Vagina (tissue), 2 donors: ENCODE results near the gene ABLIM1. TPM values are rescaled to one million over a fixed set of nuclear protein-coding genes. Genes with fewer than 3 reads are reported as not detected.

ENCODE experiments used
- DNase-seq, 2 donors: peaks; one replicate each; pipeline ENCODE4 v3.0.0-alpha.2; 2017; ENCODE audit errors: extremely low spot score in 2 of 2
- H3K27ac ChIP-seq: fragments of 200-600 bp; sonication (generic); one replicate; pipeline ENCODE4 v1.5.1; 2019
- H3K27me3 ChIP-seq: fragments of 200-600 bp; sonication (generic); one replicate; pipeline ENCODE4 v1.5.1; 2019
- H3K36me3 ChIP-seq, 2 donors: fragments of 200-600 bp; sonication (generic); one replicate each; pipeline ENCODE4 v1.5.1; 2017 to 2019
- H3K4me1 ChIP-seq: fragments of 200-600 bp; sonication (generic); one replicate; pipeline ENCODE4 v1.5.1; 2019
- H3K4me3 ChIP-seq, 2 donors: fragments of 200-600 bp; sonication (generic); 1 replicate in 1 of 2; 2 replicates in 1 of 2; pipeline ENCODE4 v1.5.1; 2016 to 2019
- H3K9me3 ChIP-seq: fragments of 200-600 bp; sonication (generic); one replicate; pipeline ENCODE4 v1.5.1; 2019
- POLR2A ChIP-seq, 2 donors: fragments of 450-650 bp; IDR thresholded peaks; one replicate each; pipeline ENCODE4 v1.6.1; 2017; ENCODE audit warnings: antibody characterized with exemption in 2 of 2, mild to moderate bottlenecking in 2 of 2, moderate library complexity in 2 of 2
- POLR2AphosphoS5 ChIP-seq, 2 donors: sonication (generic); formaldehyde crosslinking; IDR thresholded peaks; one replicate each; pipeline ENCODE4 v1.9.0; 2017; ENCODE audit warnings: antibody characterized with exemption in 2 of 2, mild to moderate bottlenecking in 2 of 2, low read depth in 1 of 2; ENCODE audit not compliant: insufficient read depth in 1 of 2
- intact Hi-C: fragments of 100-400 bp; cut with DNase I; formaldehyde crosslinking; loops from one replicate; pipeline ENCODE4 v1.15.1; 2023
- total RNA-seq: library from RNA; depleted of rRNA; stranded (reverse); fragments of >200 nt; gene quantifications from one replicate; pipeline ENCODE4 v1.2.3, GENCODE V29; 2016
- TF ChIP-seq, protein P1 (sequence below), 3 experiments: fragments of 450-650 bp in 2 of 3; fragments of 200-600 bp in 1 of 3; sonication (generic) in 1 of 3; IDR thresholded peaks; one replicate each; pipeline ENCODE4 v1.5.1; 2017 to 2019; ENCODE audit warnings: antibody characterized with exemption in 3 of 3, mild to moderate bottlenecking in 2 of 3, moderate library complexity in 2 of 3

ABLIM1 gene
- total RNA-seq, 1 donor from 2014 or later, result 176 TPM

DNA sequence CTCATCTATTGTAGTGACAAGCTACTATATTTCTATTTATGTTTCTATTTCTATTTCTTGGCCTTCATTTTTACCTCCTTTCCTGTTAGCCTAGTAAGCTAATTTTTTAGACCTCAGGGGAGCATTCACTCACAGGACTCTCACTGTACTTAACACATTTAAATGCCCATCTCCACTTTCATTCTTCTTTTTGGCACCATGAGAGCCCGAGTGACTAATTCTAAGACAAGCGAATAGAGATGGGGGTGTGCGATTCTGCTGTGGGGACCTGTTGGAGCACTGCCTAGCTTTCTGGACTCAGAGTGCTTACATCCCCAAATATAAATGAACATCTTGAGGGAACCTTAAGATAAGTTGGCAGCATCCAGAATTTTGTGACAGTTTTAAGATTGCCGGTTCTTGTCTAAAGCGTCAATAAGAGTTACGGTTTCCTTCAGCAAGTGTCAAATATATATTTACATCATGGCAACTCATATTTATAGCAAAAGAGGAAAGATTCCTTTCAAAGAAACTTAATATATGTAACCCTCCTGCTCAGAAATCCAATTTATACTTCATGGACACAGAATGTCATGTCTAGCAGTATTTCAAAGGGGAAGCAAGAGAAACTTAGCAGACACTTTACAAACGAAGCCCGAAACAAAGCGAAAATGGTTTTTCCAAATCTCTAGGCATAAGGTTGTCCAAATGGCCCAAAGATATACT, 199.7 kb downstream of the ABLIM1 start:
- TF ChIP-seq POLR2A (IDR thresholded peaks at IDR 0.05) (no peak), POLR2AphosphoS5 (IDR thresholded peaks at IDR 0.05; ENCODE audit: insufficient read depth in 1 of 2, low read depth in 1 of 2) (no peak)
- TF ChIP-seq, protein P1, sequence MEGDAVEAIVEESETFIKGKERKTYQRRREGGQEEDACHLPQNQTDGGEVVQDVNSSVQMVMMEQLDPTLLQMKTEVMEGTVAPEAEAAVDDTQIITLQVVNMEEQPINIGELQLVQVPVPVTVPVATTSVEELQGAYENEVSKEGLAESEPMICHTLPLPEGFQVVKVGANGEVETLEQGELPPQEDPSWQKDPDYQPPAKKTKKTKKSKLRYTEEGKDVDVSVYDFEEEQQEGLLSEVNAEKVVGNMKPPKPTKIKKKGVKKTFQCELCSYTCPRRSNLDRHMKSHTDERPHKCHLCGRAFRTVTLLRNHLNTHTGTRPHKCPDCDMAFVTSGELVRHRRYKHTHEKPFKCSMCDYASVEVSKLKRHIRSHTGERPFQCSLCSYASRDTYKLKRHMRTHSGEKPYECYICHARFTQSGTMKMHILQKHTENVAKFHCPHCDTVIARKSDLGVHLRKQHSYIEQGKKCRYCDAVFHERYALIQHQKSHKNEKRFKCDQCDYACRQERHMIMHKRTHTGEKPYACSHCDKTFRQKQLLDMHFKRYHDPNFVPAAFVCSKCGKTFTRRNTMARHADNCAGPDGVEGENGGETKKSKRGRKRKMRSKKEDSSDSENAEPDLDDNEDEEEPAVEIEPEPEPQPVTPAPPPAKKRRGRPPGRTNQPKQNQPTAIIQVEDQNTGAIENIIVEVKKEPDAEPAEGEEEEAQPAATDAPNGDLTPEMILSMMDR (IDR thresholded peaks at IDR 0.05), result no peak
- intact Hi-C loops, result no loop called here
- Histone ChIP-seq H3K27me3 (no peaks in the 10 kb centered on the region), H3K27ac (no peak overlapping the region), H3K36me3 (peaks cover 0 to 37% of the 10 kb centered on the region in 2 donors), H3K4me3 (no peak overlapping the region), H3K9me3 (no peaks in the 10 kb centered on the region), H3K4me1 (no peaks in the 10 kb centered on the region)
- DNase-seq, result no peak

DNA sequence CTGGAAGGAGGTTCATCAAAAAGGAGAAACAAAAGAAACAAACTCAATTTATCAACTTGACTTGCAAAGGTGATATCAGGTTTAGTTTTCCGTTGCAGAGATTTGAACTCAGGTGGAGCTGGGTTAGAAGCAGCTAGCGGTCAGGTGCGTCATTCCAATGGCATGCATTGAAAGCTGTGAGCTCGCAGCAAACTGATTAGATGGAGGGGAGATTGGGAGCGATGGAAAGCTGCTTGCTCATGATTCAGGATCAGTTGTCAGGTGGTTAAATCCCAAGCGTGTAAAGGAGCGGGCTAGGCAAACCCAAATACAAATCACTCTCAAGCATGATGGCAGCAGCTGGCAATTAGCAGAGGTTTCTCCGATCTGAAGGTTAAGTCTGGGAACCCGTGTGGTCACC, 204.5 kb downstream of the ABLIM1 start:
- TF ChIP-seq POLR2A (IDR thresholded peaks at IDR 0.05) (no peak), POLR2AphosphoS5 (IDR thresholded peaks at IDR 0.05; ENCODE audit: insufficient read depth in 1 of 2, low read depth in 1 of 2) (no peak)
- TF ChIP-seq, protein P1 (IDR thresholded peaks at IDR 0.05), result no peak
- no peak overlapping the region for H3K27ac ChIP-seq
- intact Hi-C loops, result no loop called here
- H3K36me3 ChIP-seq, result peaks cover 0 to 26% of the 10 kb centered on the region in 2 donors
- H3K9me3 ChIP-seq, result no peaks in the 10 kb centered on the region
- H3K27me3 ChIP-seq, result no peaks in the 10 kb centered on the region
- H3K4me3 ChIP-seq, result no peak overlapping the region
- no peak for DNase-seq
- no peaks in the 10 kb centered on the region for H3K4me1 ChIP-seq

DNA sequence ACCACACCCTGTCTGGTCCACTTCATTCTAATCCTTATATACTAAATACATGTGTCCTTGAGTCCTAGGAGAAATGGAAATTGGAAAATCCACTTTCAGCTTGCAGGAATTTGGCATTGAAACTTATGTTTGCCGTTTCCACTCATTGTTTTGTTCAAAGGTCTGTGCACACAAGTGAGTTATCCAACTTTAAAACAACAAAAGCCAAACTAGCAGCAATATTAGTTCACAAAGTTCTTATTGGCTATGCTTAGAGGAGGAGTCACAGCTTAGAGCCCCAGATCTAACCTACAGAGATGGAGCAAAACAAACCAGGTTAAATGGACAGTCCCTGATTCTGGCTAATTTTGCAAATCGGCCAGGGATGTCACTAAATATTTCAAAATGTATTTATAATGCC, 209.2 kb downstream of the ABLIM1 start:
- DNase-seq, result no peak
- no peaks in the 10 kb centered on the region for H3K27me3 ChIP-seq
- H3K4me1 ChIP-seq, result no peaks in the 10 kb centered on the region
- intact Hi-C loops, result no loop called here
- H3K9me3 ChIP-seq, result no peaks in the 10 kb centered on the region
- TF ChIP-seq, protein P1 (IDR thresholded peaks at IDR 0.05), result no peak
- TF ChIP-seq POLR2AphosphoS5 (IDR thresholded peaks at IDR 0.05; ENCODE audit: insufficient read depth in 1 of 2, low read depth in 1 of 2) (no peak), POLR2A (IDR thresholded peaks at IDR 0.05) (no peak)
- no peak overlapping the region for H3K4me3 ChIP-seq
- peaks cover 0 to 23% of the 10 kb centered on the region in 2 donors for H3K36me3 ChIP-seq
- H3K27ac ChIP-seq, result no peak overlapping the region

DNA sequence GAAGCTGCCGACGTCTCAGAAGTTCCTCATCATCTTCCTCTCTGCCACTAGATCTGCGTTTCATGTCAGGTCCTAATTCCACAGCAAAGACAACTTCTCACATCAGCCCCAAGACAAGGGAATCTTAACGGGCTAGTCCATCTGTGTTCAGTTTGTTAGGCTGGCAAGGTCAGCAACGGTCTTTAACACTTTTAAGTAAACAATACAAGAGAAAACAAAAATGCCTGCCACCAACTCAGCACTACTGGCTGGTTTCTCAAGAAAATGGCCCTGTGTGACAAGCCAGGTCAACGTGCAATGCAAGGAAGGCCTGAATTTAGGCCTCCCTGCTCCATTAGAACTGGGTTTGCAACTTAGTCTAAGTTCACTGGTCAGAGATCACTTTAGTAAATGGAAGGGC, 212.7 kb downstream of the ABLIM1 start:
- H3K27me3 ChIP-seq, result no peaks in the 10 kb centered on the region
- H3K9me3 ChIP-seq, result no peaks in the 10 kb centered on the region
- TF ChIP-seq, protein P1 (IDR thresholded peaks at IDR 0.05), result no peak
- TF ChIP-seq POLR2A (IDR thresholded peaks at IDR 0.05), result no peak
- H3K27ac ChIP-seq, result no peak overlapping the region
- H3K4me3 ChIP-seq, result no peak overlapping the region
- H3K36me3 ChIP-seq, result peaks cover 0 to 39% of the 10 kb centered on the region in 2 donors
- no peaks in the 10 kb centered on the region for H3K4me1 ChIP-seq
- no peak for DNase-seq
- intact Hi-C loops, result no loop called here

DNA sequence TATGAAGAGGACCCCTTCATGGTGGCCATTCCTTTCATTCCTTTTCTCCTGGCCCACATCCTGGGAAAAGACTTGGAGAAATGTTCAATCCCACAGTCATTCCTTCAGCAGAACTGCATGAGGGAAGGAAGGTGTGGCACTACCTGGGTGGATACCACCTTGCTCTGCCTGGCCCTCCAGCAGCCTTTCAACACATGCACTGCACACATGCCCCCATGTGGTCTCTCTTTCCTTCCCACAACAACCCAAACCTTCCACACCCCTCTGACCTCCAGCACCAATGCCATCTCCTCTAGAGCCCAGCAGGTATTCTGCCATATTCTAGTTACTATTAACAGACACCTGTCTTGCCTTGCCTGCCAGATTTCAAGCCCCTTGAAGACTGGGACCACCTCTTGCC, 213.3 kb downstream of the ABLIM1 start:
- Histone ChIP-seq H3K9me3 (no peaks in the 10 kb centered on the region), H3K4me1 (no peaks in the 10 kb centered on the region), H3K27ac (no peak overlapping the region), H3K27me3 (no peaks in the 10 kb centered on the region), H3K4me3 (no peak overlapping the region), H3K36me3 (peaks cover 0 to 44% of the 10 kb centered on the region in 2 donors)
- intact Hi-C loops, result no loop called here
- DNase-seq, result no peak
- no peak for TF ChIP-seq POLR2AphosphoS5 (IDR thresholded peaks at IDR 0.05; ENCODE audit: insufficient read depth in 1 of 2, low read depth in 1 of 2)
- TF ChIP-seq, protein P1 (IDR thresholded peaks at IDR 0.05), result no peak
- no peak for TF ChIP-seq POLR2A (IDR thresholded peaks at IDR 0.05)
